Measurements from ENCODE around the gene PI4K2B. TPM values are rescaled to one million over a fixed set of nuclear protein-coding genes. Genes with fewer than 3 reads are reported as not detected.
"Not testable (repeated sequence)": the region's sequence is repeated elsewhere in the genome, so short reads cannot be mapped to it uniquely, and the experiment has no call there.

The PI4K2B gene
- total and polyA plus RNA-seq, 2 donors from 2014 or later = 7.1 to 11.8 TPM

DNA sequence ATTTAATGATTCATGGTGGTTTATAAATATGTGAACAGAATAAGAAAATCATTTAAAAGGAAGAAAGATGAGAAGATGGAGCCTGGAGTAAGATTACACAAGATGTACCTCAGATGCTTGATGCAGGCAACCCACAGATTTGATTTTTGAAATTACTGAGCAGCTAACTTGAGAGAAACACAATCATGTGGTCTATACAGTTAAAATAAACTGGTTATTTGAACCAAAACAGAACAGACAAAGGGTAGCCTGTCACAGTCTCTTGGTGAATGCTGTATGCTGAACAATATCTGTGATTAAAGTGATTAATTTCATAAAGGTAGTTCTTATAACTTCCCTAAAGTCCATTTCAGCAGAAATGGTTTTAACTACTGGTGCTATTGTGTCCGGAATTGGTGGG lies 4.2 kb downstream of the PI4K2B start:
- Histone ChIP-seq H3K27ac (ENCODE audit: low read depth in 2 of 2, low read length in 2 of 2) (no peak overlapping the region), H3K4me1 (ENCODE audit: control insufficient read depth in 2 of 3, insufficient read depth in 2 of 3, low read depth in 1 of 3, low read length in 3 of 3) (peaks cover 0 to 4% (median 4%) of the 10 kb centered on the region in 3 donors), H3K4me3 (ENCODE audit: low read length in 3 of 3) (no peak overlapping the region), H3K27me3 (ENCODE audit: control insufficient read depth, insufficient read depth, low read length) (no peaks in the 10 kb centered on the region), H3K36me3 (ENCODE audit: control insufficient read depth in 2 of 3, insufficient read depth in 3 of 3, low read length in 3 of 3) (no peaks in the 10 kb centered on the region), H3K9me3 (ENCODE audit: control insufficient read depth in 2 of 3, insufficient read depth in 1 of 3, low read length in 3 of 3) (no peaks in the 10 kb centered on the region), H3K9ac (ENCODE audit: low read length in 3 of 3) (no peak overlapping the region)
- DNase-seq (no peak), FAIRE-seq (no peak)
- TF ChIP-seq, protein P1, sequence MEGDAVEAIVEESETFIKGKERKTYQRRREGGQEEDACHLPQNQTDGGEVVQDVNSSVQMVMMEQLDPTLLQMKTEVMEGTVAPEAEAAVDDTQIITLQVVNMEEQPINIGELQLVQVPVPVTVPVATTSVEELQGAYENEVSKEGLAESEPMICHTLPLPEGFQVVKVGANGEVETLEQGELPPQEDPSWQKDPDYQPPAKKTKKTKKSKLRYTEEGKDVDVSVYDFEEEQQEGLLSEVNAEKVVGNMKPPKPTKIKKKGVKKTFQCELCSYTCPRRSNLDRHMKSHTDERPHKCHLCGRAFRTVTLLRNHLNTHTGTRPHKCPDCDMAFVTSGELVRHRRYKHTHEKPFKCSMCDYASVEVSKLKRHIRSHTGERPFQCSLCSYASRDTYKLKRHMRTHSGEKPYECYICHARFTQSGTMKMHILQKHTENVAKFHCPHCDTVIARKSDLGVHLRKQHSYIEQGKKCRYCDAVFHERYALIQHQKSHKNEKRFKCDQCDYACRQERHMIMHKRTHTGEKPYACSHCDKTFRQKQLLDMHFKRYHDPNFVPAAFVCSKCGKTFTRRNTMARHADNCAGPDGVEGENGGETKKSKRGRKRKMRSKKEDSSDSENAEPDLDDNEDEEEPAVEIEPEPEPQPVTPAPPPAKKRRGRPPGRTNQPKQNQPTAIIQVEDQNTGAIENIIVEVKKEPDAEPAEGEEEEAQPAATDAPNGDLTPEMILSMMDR (IDR thresholded peaks at IDR 0.05; ENCODE audit: borderline replicate concordance, extremely low read depth, insufficient read depth) = no peak
- intact Hi-C loops (cut with DNase I) = no loop called here

DNA sequence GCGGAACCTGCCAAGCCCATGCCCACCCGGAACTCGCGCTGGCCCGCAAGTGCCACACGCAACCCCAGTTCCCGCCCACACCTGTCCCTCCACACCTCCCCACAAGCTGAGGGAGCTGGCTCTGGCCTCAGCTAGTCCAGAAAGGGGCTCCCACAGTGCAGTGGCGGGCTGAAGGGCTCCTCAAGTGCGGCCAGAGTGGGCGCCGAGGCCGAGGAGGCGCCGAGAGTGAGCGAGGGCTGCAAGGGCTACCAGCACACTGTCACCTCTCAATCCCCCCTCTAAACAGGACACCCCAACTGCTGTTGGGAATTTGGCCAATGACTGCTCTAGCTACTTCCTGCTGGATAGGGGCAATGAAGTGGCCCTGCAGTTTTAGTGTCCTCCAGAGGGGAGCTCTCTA lies 5.7 kb downstream of the PI4K2B start:
- H3K4me3 ChIP-seq (ENCODE audit: low read length in 3 of 3); intact Hi-C loops (cut with DNase I); H3K9ac ChIP-seq (ENCODE audit: low read length in 3 of 3); H3K4me1 ChIP-seq (ENCODE audit: control insufficient read depth in 2 of 3, insufficient read depth in 2 of 3, low read depth in 1 of 3, low read length in 3 of 3); FAIRE-seq; H3K9me3 ChIP-seq (ENCODE audit: control insufficient read depth in 2 of 3, insufficient read depth in 1 of 3, low read length in 3 of 3); H3K36me3 ChIP-seq (ENCODE audit: control insufficient read depth in 2 of 3, insufficient read depth in 3 of 3, low read length in 3 of 3); H3K27ac ChIP-seq (ENCODE audit: low read depth in 2 of 2, low read length in 2 of 2); DNase-seq; H3K27me3 ChIP-seq (ENCODE audit: control insufficient read depth, insufficient read depth, low read length): not testable (repeated sequence)

DNA sequence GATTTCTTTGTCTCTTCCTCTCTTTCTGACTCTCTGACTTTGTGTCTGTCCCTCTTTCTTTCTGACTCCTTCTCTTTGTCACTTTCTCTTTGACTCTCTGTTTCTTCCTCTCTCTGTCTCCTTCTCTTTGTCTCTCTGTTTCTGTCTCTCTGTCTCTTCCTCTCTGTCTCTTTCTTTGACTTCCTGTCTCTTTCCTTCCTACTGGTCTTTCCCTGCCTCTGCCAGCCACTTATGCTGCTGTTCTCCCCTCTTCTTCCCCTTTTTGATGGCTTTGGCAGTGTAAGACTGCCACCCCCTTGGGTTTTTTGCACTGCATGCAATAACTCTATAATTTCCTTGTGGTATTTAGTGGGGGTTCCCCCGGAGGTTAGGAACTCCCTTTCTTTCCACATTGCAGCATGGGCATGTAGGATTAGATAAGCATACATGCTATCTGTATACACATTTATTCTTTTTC lies 6.9 kb downstream of the PI4K2B start:
- intact Hi-C loops (cut with DNase I); H3K9me3 ChIP-seq (ENCODE audit: control insufficient read depth in 2 of 3, insufficient read depth in 1 of 3, low read length in 3 of 3); H3K4me1 ChIP-seq (ENCODE audit: control insufficient read depth in 2 of 3, insufficient read depth in 2 of 3, low read depth in 1 of 3, low read length in 3 of 3); H3K27me3 ChIP-seq (ENCODE audit: control insufficient read depth, insufficient read depth, low read length); FAIRE-seq; H3K9ac ChIP-seq (ENCODE audit: low read length in 3 of 3); DNase-seq; H3K36me3 ChIP-seq (ENCODE audit: control insufficient read depth in 2 of 3, insufficient read depth in 3 of 3, low read length in 3 of 3); H3K27ac ChIP-seq (ENCODE audit: low read depth in 2 of 2, low read length in 2 of 2); H3K4me3 ChIP-seq (ENCODE audit: low read length in 3 of 3): not testable (repeated sequence)

DNA sequence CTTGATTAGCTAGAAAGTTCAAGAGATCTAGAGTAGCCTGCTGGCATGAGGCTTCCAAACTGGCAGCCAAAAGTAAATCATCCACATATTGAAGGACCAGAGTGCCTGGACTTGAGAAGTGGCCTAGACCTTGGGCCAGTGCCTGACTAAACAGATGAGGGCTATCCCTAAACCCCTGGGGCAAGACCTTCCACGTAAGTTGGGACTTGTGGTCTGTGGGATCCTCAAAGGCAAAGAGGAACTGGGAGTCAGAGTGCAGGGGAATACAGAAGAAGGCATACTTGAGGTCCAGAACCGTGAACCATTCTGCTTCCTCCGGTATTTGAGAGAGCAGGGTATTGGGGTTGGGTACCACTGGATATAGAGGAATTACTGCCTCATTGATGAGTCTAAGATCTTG lies 8.4 kb downstream of the PI4K2B start:
- DNase-seq; H3K27ac ChIP-seq (ENCODE audit: low read depth in 2 of 2, low read length in 2 of 2); H3K9ac ChIP-seq (ENCODE audit: low read length in 3 of 3); H3K4me1 ChIP-seq (ENCODE audit: control insufficient read depth in 2 of 3, insufficient read depth in 2 of 3, low read depth in 1 of 3, low read length in 3 of 3); H3K9me3 ChIP-seq (ENCODE audit: control insufficient read depth in 2 of 3, insufficient read depth in 1 of 3, low read length in 3 of 3); H3K4me3 ChIP-seq (ENCODE audit: low read length in 3 of 3); H3K27me3 ChIP-seq (ENCODE audit: control insufficient read depth, insufficient read depth, low read length); FAIRE-seq; intact Hi-C loops (cut with DNase I); H3K36me3 ChIP-seq (ENCODE audit: control insufficient read depth in 2 of 3, insufficient read depth in 3 of 3, low read length in 3 of 3): not testable (repeated sequence)

DNA sequence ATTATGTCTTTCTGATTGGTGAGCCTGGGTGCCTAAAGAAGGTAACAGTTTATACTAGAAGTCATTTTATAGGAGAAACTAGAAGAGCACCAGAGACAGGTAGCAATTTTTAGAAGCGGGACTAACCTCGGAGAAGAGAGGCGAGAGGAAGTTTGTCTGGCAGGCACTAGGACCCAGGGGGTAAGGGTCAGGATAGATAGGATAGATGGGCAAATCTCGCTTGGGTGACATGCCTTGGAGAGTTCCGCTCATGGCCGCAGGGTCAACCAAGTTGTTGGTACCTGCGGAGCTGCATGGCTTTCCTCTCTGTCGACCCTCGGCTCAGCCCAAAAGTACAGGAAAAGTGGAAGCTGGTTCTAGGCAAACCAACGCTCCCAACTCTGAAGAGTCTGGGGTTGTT lies 11.3 kb downstream of the PI4K2B start:
- Histone ChIP-seq H3K27ac (ENCODE audit: low read depth in 2 of 2, low read length in 2 of 2) (no peak overlapping the region), H3K9ac (ENCODE audit: low read length in 3 of 3) (no peak overlapping the region), H3K36me3 (ENCODE audit: control insufficient read depth in 2 of 3, insufficient read depth in 3 of 3, low read length in 3 of 3) (no peaks in the 10 kb centered on the region), H3K4me1 (ENCODE audit: control insufficient read depth in 2 of 3, insufficient read depth in 2 of 3, low read depth in 1 of 3, low read length in 3 of 3) (no peaks in the 10 kb centered on the region), H3K27me3 (ENCODE audit: control insufficient read depth, insufficient read depth, low read length) (no peaks in the 10 kb centered on the region), H3K9me3 (ENCODE audit: control insufficient read depth in 2 of 3, insufficient read depth in 1 of 3, low read length in 3 of 3) (no peaks in the 10 kb centered on the region), H3K4me3 (ENCODE audit: low read length in 3 of 3) (no peak overlapping the region)
- TF ChIP-seq, protein P1 (IDR thresholded peaks at IDR 0.05; ENCODE audit: borderline replicate concordance, extremely low read depth, insufficient read depth) = no peak
- FAIRE-seq = no peak
- DNase-seq = no peak
- intact Hi-C loops (cut with DNase I) = no loop called here

Data from kidney (tissue), 14 donors.